Measurements from ENCODE around the gene SERPINB6. TPM values are rescaled to one million over a fixed set of nuclear protein-coding genes. Genes with fewer than 3 reads are reported as not detected.

Gene SERPINB6
- total RNA-seq, 4 donors from 2014 or later, result 130 to 185 (median 155) TPM

GRCh38 chr6:2958776-2959175 lies 12.6 kb downstream of the SERPINB6 start:
- H3K4me1 ChIP-seq, result peaks cover 0 to 72% (median 32%) of the 10 kb centered on the region in 4 donors
- peak overlapping the region in 2 of 4 donors; percentile 66 to 75 for H3K27ac ChIP-seq
- no peak overlapping the region for H3K4me3 ChIP-seq
- 65 to 66% methylated on average over 9 of the region's 9 CpGs for WGBS, 2 donors
- H3K36me3 ChIP-seq, result peaks cover 0 to 41% (median 0%) of the 10 kb centered on the region in 3 donors
- no peaks in the 10 kb centered on the region for H3K9me3 ChIP-seq
- no peaks in the 10 kb centered on the region for H3K27me3 ChIP-seq
- DNase-seq (ENCODE audit: low spot score in 2 of 2), result no peak
- no peak for TF ChIP-seq EP300 (IDR thresholded peaks at IDR 0.05)
- TF ChIP-seq POLR2A (IDR thresholded peaks at IDR 0.05), result no peak
- TF ChIP-seq CTCF (IDR thresholded peaks at IDR 0.05), result no peak

- Histone ChIP-seq H3K27me3 (no peaks in the 10 kb centered on the region), H3K36me3 (peaks cover 0 to 41% (median 0%) of the 10 kb centered on the region in 3 donors), H3K4me3 (no peak overlapping the region), H3K27ac (peak overlapping the region in 2 of 4 donors; percentile 66 to 75), H3K4me1 (peaks cover 0 to 67% (median 32%) of the 10 kb centered on the region in 4 donors), H3K9me3 (no peaks in the 10 kb centered on the region)
- DNase-seq (ENCODE audit: low spot score in 2 of 2), result no peak
- 83 to 89% methylated on average over 17 to 18 of the region's 18 CpGs for WGBS, 2 donors
- TF ChIP-seq CTCF (IDR thresholded peaks at IDR 0.05), result no peak
Measured at GRCh38 chr6:2958331-2958711, 13.0 kb downstream of the SERPINB6 start.

GRCh38 chr6:2957696-2958330 lies 13.6 kb downstream of the SERPINB6 start:
- H3K27ac ChIP-seq, result peak overlapping the region in 2 of 4 donors; percentile 66 to 75
- WGBS, 2 donors, result 78 to 80% methylated on average over 11 of the region's 11 CpGs
- DNase-seq (ENCODE audit: low spot score in 2 of 2), result no peak
- H3K9me3 ChIP-seq, result no peaks in the 10 kb centered on the region
- H3K36me3 ChIP-seq, result peaks cover 0 to 41% (median 0%) of the 10 kb centered on the region in 3 donors
- TF ChIP-seq POLR2A (IDR thresholded peaks at IDR 0.05), result no peak
- H3K27me3 ChIP-seq, result no peaks in the 10 kb centered on the region
- H3K4me1 ChIP-seq, result peaks cover 0 to 66% (median 29%) of the 10 kb centered on the region in 4 donors
- H3K4me3 ChIP-seq, result no peak overlapping the region

GRCh38 chr6:2956930-2957685 lies 14.3 kb downstream of the SERPINB6 start:
- 53 to 58% methylated on average over 5 of the region's 5 CpGs for WGBS, 2 donors
- no peak for TF ChIP-seq EP300 (IDR thresholded peaks at IDR 0.05)
- no peak for TF ChIP-seq POLR2A (IDR thresholded peaks at IDR 0.05)
- TF ChIP-seq CTCF (IDR thresholded peaks at IDR 0.05), result no peak
- Histone ChIP-seq H3K27me3 (no peaks in the 10 kb centered on the region), H3K9me3 (no peaks in the 10 kb centered on the region), H3K4me3 (no peak overlapping the region), H3K27ac (peak overlapping the region in 3 of 4 donors; percentile 35 to 75 (median 66)), H3K36me3 (peaks cover 0 to 41% (median 0%) of the 10 kb centered on the region in 3 donors), H3K4me1 (peaks cover 0 to 67% (median 27%) of the 10 kb centered on the region in 4 donors)
- no peak for DNase-seq (ENCODE audit: low spot score in 2 of 2)

- Histone ChIP-seq H3K27me3 (no peaks in the 10 kb centered on the region), H3K4me3 (no peak overlapping the region), H3K27ac (peak overlapping the region; percentile 39 to 78 (median 60)), H3K36me3 (peaks cover 0 to 51% (median 0%) of the 10 kb centered on the region in 3 donors), H3K9me3 (no peaks in the 10 kb centered on the region), H3K4me1 (peaks cover 0 to 32% (median 11%) of the 10 kb centered on the region in 4 donors)
- TF ChIP-seq CTCF (IDR thresholded peaks at IDR 0.05), result no peak
- no peak for TF ChIP-seq EP300 (IDR thresholded peaks at IDR 0.05)
- TF ChIP-seq POLR2A (IDR thresholded peaks at IDR 0.05), result no peak
- DNase-seq (ENCODE audit: low spot score in 2 of 2), result no peak
- WGBS, 2 donors, result 90 to 92% methylated on average over 12 of the region's 12 CpGs
Measured at GRCh38 chr6:2953098-2953497, 18.3 kb downstream of the SERPINB6 start.

All from tibial nerve (tissue), 4 donors.